D721Med (cell line): ENCODE data around the gene CHST1.
A peak's percentile ranks its signal among the peaks of the same experiment; 100 is the strongest.

ENCODE experiments used
- DNase-seq: peaks from one replicate; pipeline ENCODE4 v3.0.0; 2011; ENCODE audit warnings: low spot score; ENCODE audit not compliant: insufficient read length
- FAIRE-seq: peaks from 2 replicates; lab custom pipeline; 2011; peaks lifted over from hg19 to GRCh38; lab: Jason Lieb, UNC
- CTCF ChIP-seq: IDR thresholded peaks from 2 replicates; pipeline ENCODE4 v1.5.1; 2012; ENCODE audit warnings: mild to moderate bottlenecking, control low read depth; ENCODE audit not compliant: insufficient read depth; ENCODE audit errors: missing control alignments

CHST1 gene

GRCh38 chr11:45665206-45665932 is at the start of gene CHST1:
TSS of gene CHST1 (minus strand) at chr11:45665622. CDS start at chr11:45650923, 14,699 bp downstream.
- no peak for FAIRE-seq
- TF ChIP-seq CTCF, result no peak
- DNase-seq, result peak; percentile 61

GRCh38 chr11:45713573-45713972 is 48.2 kb upstream of the CHST1 start:
- DNase-seq (no peak), FAIRE-seq (no peak)
- TF ChIP-seq CTCF, result no peak

- FAIRE-seq, result no peak
- DNase-seq, result no peak
- TF ChIP-seq CTCF, result no peak
Observed at GRCh38 chr11:45710561-45710960, 45.1 kb upstream of the CHST1 start.

- no peak for FAIRE-seq
- no peak for DNase-seq
- no peak for TF ChIP-seq CTCF
Observed at GRCh38 chr11:45708887-45709663, 43.7 kb upstream of the CHST1 start.

GRCh38 chr11:45704635-45705034 is 39.2 kb upstream of the CHST1 start:
- no peak for DNase-seq
- no peak for FAIRE-seq
- no peak for TF ChIP-seq CTCF

- FAIRE-seq (no peak), DNase-seq (no peak)
- no peak for TF ChIP-seq CTCF
Observed at GRCh38 chr11:45704133-45704532, 38.7 kb upstream of the CHST1 start.

GRCh38 chr11:45702511-45702910 is 37.1 kb upstream of the CHST1 start:
- no peak for FAIRE-seq

More at GRCh38 chr11:45702511-45702910, 37.1 kb upstream of the CHST1 start:
- no peak for TF ChIP-seq CTCF
- DNase-seq, result no peak
